Esophagus muscularis mucosa (tissue), 4 donors: Measurements from ENCODE around the gene NCAN. TPM values are rescaled to one million over a fixed set of nuclear protein-coding genes. Genes with fewer than 3 reads are reported as not detected.

ENCODE experiments used
- DNase-seq: peaks from one replicate; pipeline ENCODE4 v3.0.0-alpha.2; 2017; ENCODE audit errors: extremely low spot score
- H3K27ac ChIP-seq, 4 donors: fragments of 200-600 bp; sonication (generic); replicated peaks in 1 of 4; 1 replicate in 3 of 4; 2 replicates in 1 of 4; pipeline ENCODE4 v1.5.1; 2016 to 2019; ENCODE audit warnings: mild to moderate bottlenecking in 1 of 4
- H3K27me3 ChIP-seq, 4 donors: fragments of 200-600 bp; sonication (generic); one replicate each; pipeline versions ENCODE4 v1.5.1 to v1.6.0; 2016 to 2019
- H3K36me3 ChIP-seq, 4 donors: fragments of 200-600 bp; sonication (generic); one replicate each; pipeline ENCODE4 v1.5.1; 2016 to 2019
- H3K4me1 ChIP-seq, 4 donors: fragments of 200-600 bp; sonication (generic); one replicate each; pipeline ENCODE4 v1.5.1; 2016 to 2019
- H3K4me3 ChIP-seq, 4 donors: fragments of 200-600 bp; sonication (generic); 1 replicate in 2 of 4; 2 replicates in 2 of 4; pipeline ENCODE4 v1.5.1; 2016 to 2019; ENCODE audit warnings: mild to moderate bottlenecking in 4 of 4, moderate library complexity in 1 of 4
- H3K9me3 ChIP-seq, 4 donors: fragments of 200-600 bp; sonication (generic); 1 replicate in 3 of 4; 2 replicates in 1 of 4; pipeline ENCODE4 v1.5.1; 2016 to 2019
- CTCF ChIP-seq, 3 experiments: fragments of 200-600 bp in 2 of 3; fragments of 450-650 bp in 1 of 3; sonication (generic) in 2 of 3; IDR thresholded peaks; one replicate each; pipeline ENCODE4 v1.5.1; 2017 to 2019; ENCODE audit warnings: antibody characterized with exemption in 3 of 3, mild to moderate bottlenecking in 2 of 3, moderate library complexity in 1 of 3
- EP300 ChIP-seq: sonication (generic); formaldehyde crosslinking; IDR thresholded peaks from one replicate; pipeline ENCODE4 v1.6.1; 2017; ENCODE audit warnings: antibody characterized with exemption
- POLR2A ChIP-seq: fragments of 450-650 bp; IDR thresholded peaks from one replicate; pipeline ENCODE4 v1.6.1; 2017; ENCODE audit warnings: antibody characterized with exemption, moderate library complexity, mild to moderate bottlenecking, low read depth
- POLR2AphosphoS5 ChIP-seq, 2 donors: sonication (generic); formaldehyde crosslinking; IDR thresholded peaks; one replicate each; pipeline ENCODE4 v1.6.1; 2017; ENCODE audit warnings: antibody characterized with exemption in 2 of 2
- WGBS: methylation state at CpG from one replicate; pipeline ENCODE4 v1.1.5; 2018; 5-methylcytosine and 5-hydroxymethylcytosine counted together
- intact Hi-C: fragments of 100-400 bp; cut with DNase I; formaldehyde crosslinking; loops from one replicate; pipeline ENCODE4 v1.15.1; 2023
- total RNA-seq, 4 donors: library from RNA; depleted of rRNA; stranded (reverse); fragments of >200 nt; gene quantifications; one replicate each; pipeline versions ENCODE4 v1.1.0 to v1.2.1, GENCODE V29; 2016

Gene NCAN
- total RNA-seq, 4 donors from 2014 or later: 0.17 TPM; not detected in 3

GRCh38 chr19:19234220-19234816 is 22.6 kb downstream of the NCAN start:
- 86% methylated on average over 2 of the region's 2 CpGs for WGBS

GRCh38 chr19:19236173-19236572 is 24.4 kb downstream of the NCAN start:
- peaks cover 0 to 38% (median 31%) of the 10 kb centered on the region in 4 donors for H3K9me3 ChIP-seq
- peaks cover 0 to 46% (median 5%) of the 10 kb centered on the region in 4 donors for H3K27me3 ChIP-seq
- intact Hi-C loops: no loop called here
- no peaks in the 10 kb centered on the region for H3K4me1 ChIP-seq
- TF ChIP-seq POLR2A (no peak), EP300 (no peak), POLR2AphosphoS5 (IDR thresholded peaks at IDR 0.05) (no peak), CTCF (IDR thresholded peaks at IDR 0.05) (no peak)
- no peak overlapping the region for H3K4me3 ChIP-seq
- no peaks in the 10 kb centered on the region for H3K36me3 ChIP-seq
- no peak overlapping the region for H3K27ac ChIP-seq
- no peak for DNase-seq

More at GRCh38 chr19:19234220-19234816, 22.6 kb downstream of the NCAN start:
- TF ChIP-seq POLR2A (no peak), EP300 (no peak), CTCF (IDR thresholded peaks at IDR 0.05) (no peak), POLR2AphosphoS5 (IDR thresholded peaks at IDR 0.05) (no peak)
- Histone ChIP-seq H3K9me3 (peaks cover 0 to 38% (median 31%) of the 10 kb centered on the region in 4 donors), H3K4me3 (no peak overlapping the region), H3K27ac (no peak overlapping the region), H3K27me3 (peaks cover 0 to 30% (median 0%) of the 10 kb centered on the region in 4 donors), H3K4me1 (no peaks in the 10 kb centered on the region), H3K36me3 (no peaks in the 10 kb centered on the region)
- intact Hi-C loops: no loop called here
- DNase-seq: no peak

- Histone ChIP-seq H3K9me3 (peaks cover 0 to 32% (median 28%) of the 10 kb centered on the region in 4 donors), H3K27me3 (peaks cover 0 to 49% (median 5%) of the 10 kb centered on the region in 4 donors), H3K27ac (no peak overlapping the region), H3K4me1 (no peaks in the 10 kb centered on the region), H3K36me3 (no peaks in the 10 kb centered on the region), H3K4me3 (no peak overlapping the region)
- TF ChIP-seq CTCF (IDR thresholded peaks at IDR 0.05) (no peak), POLR2A (no peak), EP300 (no peak), POLR2AphosphoS5 (IDR thresholded peaks at IDR 0.05) (no peak)
- intact Hi-C loops: no loop called here
- 80% methylated on average over 6 of the region's 18 CpGs for whole genome bisulfite sequencing
- no peak for DNase-seq
Observed at GRCh38 chr19:19238126-19238894, 26.6 kb downstream of the NCAN start.

GRCh38 chr19:19239675-19240074 is 27.9 kb downstream of the NCAN start:
- Histone ChIP-seq H3K36me3 (no peaks in the 10 kb centered on the region), H3K4me1 (no peaks in the 10 kb centered on the region), H3K9me3 (peaks cover 0 to 18% (median 15%) of the 10 kb centered on the region in 4 donors), H3K27me3 (peaks cover 0 to 53% (median 5%) of the 10 kb centered on the region in 4 donors), H3K27ac (no peak overlapping the region), H3K4me3 (no peak overlapping the region)
- intact Hi-C loops: no loop called here
- no peak for TF ChIP-seq EP300
- no peak for TF ChIP-seq CTCF (IDR thresholded peaks at IDR 0.05)
- TF ChIP-seq POLR2A: no peak
- no peak for TF ChIP-seq POLR2AphosphoS5 (IDR thresholded peaks at IDR 0.05)
- DNase-seq: no peak
